Keratinocyte (primary cell): ENCODE results near the gene EYA3. TPM values are rescaled to one million over a fixed set of nuclear protein-coding genes. Genes with fewer than 3 reads are reported as not detected.

ENCODE experiments used
- DNase-seq: peaks from one replicate; pipeline ENCODE4 v3.0.0-alpha.2; 2011; ENCODE audit warnings: low read depth, missing footprints, low spot score
- FAIRE-seq: peaks from 2 replicates; lab custom pipeline; 2011; peaks lifted over from hg19 to GRCh38; lab: Jason Lieb, UNC
- H2AFZ ChIP-seq: 2 replicates; pipeline ENCODE4 v1.6.0; 2012; ENCODE audit warnings: low read length, control low read depth, inconsistent platforms; ENCODE audit not compliant: control insufficient read depth
- H3K27ac ChIP-seq: 2 replicates; pipeline ENCODE4 v1.5.1; 2011; ENCODE audit warnings: low read length; ENCODE audit not compliant: control insufficient read depth, insufficient read depth
- H3K27me3 ChIP-seq: 3 replicates; pipeline ENCODE4 v1.6.0; 2011; ENCODE audit warnings: low read length; ENCODE audit not compliant: control insufficient read depth, insufficient read depth; ENCODE audit errors: extremely low read depth
- H3K36me3 ChIP-seq, 2 experiments: 2 replicates in 1 of 2; 3 replicates in 1 of 2; pipeline ENCODE4 v1.5.1; 2011; ENCODE audit warnings: low read length in 2 of 2, mild to moderate bottlenecking in 1 of 2; ENCODE audit not compliant: control insufficient read depth in 2 of 2, insufficient read depth in 2 of 2; ENCODE audit errors: extremely low read depth in 1 of 2
- H3K4me1 ChIP-seq: 3 replicates; pipeline ENCODE4 v1.5.1; 2011; ENCODE audit warnings: low read length; ENCODE audit not compliant: control insufficient read depth, insufficient read depth; ENCODE audit errors: extremely low read depth
- H3K4me2 ChIP-seq: 3 replicates; pipeline ENCODE4 v1.6.0; 2011; ENCODE audit warnings: low read depth, low read length; ENCODE audit not compliant: control insufficient read depth, insufficient read depth; ENCODE audit errors: extremely low read depth
- H3K4me3 ChIP-seq, 3 experiments: fragments of 200-600 bp in 1 of 3; sonication (generic) in 1 of 3; 2 replicates in 2 of 3; 3 replicates in 1 of 3; pipeline ENCODE4 v1.5.1; 2011 to 2016; ENCODE audit warnings: low read length in 3 of 3, mild to moderate bottlenecking in 3 of 3, control low read depth in 2 of 3, inconsistent platforms in 1 of 3, low read depth in 1 of 3, mixed read lengths in 1 of 3, mixed run types in 1 of 3, moderate library complexity in 1 of 3; ENCODE audit not compliant: control insufficient read depth in 2 of 3, insufficient read depth in 2 of 3; ENCODE audit errors: extremely low read depth in 1 of 3
- H3K79me2 ChIP-seq: 2 replicates; pipeline ENCODE4 v1.6.0; 2012; ENCODE audit warnings: low read length; ENCODE audit not compliant: control insufficient read depth, insufficient read depth
- H3K9ac ChIP-seq: 3 replicates; pipeline ENCODE4 v1.6.0; 2011; ENCODE audit warnings: low read length; ENCODE audit not compliant: control insufficient read depth, insufficient read depth; ENCODE audit errors: extremely low read depth
- H3K9me1 ChIP-seq: 3 replicates; pipeline ENCODE4 v1.6.0; 2011; ENCODE audit warnings: low read length; ENCODE audit not compliant: control insufficient read depth, insufficient read depth; ENCODE audit errors: extremely low read depth
- H3K9me3 ChIP-seq: 2 replicates; pipeline ENCODE4 v1.5.1; 2012; ENCODE audit warnings: low read depth, low read length; ENCODE audit not compliant: control insufficient read depth
- H4K20me1 ChIP-seq: 3 replicates; pipeline ENCODE4 v1.6.0; 2011; ENCODE audit warnings: low read length; ENCODE audit not compliant: control insufficient read depth, insufficient read depth; ENCODE audit errors: extremely low read depth
- CTCF ChIP-seq, 3 experiments: IDR thresholded peaks in 1 of 3; conservative IDR thresholded peaks in 1 of 3; optimal IDR thresholded peaks in 1 of 3; 2 replicates in 2 of 3; 3 replicates in 1 of 3; pipeline versions ENCODE3 to v1.5.1; 2011; ENCODE audit warnings: low read length in 3 of 3, mild to moderate bottlenecking in 3 of 3, moderate library complexity in 2 of 3, control low read depth in 1 of 3, inconsistent platforms in 1 of 3; ENCODE audit not compliant: insufficient read depth in 2 of 3; ENCODE audit errors: extremely low read depth in 1 of 3
- EZH2 ChIP-seq: IDR thresholded peaks from one replicate; pipeline ENCODE4 v1.6.1; 2012; ENCODE audit warnings: inconsistent platforms, mild to moderate bottlenecking, low read length, moderate library complexity
- dilution Hi-C: fragments of 300-500 bp; cut with MboI; formaldehyde crosslinking; loops from one replicate; pipeline ENCODE4 v1.7.0; 2020; ENCODE audit warnings: low sequenced_read_pairs; ENCODE audit not compliant: extremely low pct_ligation_motif_present
- polyA plus RNA-seq, 5 experiments: library from polyadenylated mRNA; depleted of rRNA in 3 of 5; stranded (reverse) in 3 of 5; stranded (forward) in 1 of 5; unstranded in 1 of 5; fragments of >200 nt; gene quantifications; 1 replicate in 1 of 5; 2 replicates in 3 of 5; 3 replicates in 1 of 5; pipeline versions ENCODE4 v1.2.1 to v1.2.3, GENCODE V29; 2011 to 2012; ENCODE audit warnings: missing spikeins in 2 of 5, low read depth in 1 of 5, low replicate concordance in 1 of 5

Gene EYA3
- polyA plus RNA-seq, 1 donor (not counting 4 experiments of a cell fraction or from before 2014, with no cell fraction given), result 17.6 TPM

DNA sequence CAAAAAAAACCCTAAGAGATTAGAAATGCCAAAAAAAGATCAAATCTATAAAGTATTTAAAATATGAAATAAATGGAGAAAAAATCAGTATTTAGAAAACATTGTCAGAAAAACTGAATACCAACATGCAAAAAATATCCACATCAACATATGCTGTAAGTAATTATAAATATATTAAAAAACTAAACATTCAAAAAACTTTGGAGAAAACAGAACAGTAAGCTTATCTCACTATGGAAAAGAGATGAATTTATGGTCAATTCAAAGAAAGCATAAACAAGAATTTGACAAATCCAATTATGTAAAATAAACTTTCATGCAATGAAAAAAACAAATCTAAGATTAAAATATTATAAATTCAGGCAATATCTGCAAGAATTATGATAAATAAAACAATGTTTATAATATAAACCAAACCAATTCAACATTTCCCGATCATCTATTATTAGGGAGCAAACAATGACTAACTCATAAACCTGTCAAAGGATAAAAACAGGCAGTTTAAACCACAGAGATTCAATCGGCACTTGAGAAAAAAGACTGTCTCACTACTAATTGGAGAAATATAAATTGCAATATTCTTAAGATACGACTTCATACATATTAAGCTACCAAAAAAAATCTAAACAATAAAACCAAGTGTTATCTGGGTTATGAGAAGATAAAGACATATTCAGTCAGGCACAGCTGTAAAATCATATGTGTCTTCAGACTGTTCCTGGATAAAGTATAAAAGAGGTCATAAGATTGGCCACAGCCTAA is 21.8 kb downstream of the EYA3 start:
- dilution Hi-C loops, result no loop called here
- no peak overlapping the region for H2AFZ ChIP-seq
- no peak for TF ChIP-seq CTCF (optimal IDR thresholded peaks at IDR 0.05 in 1 of 3, IDR thresholded peaks at IDR 0.05 in 1 of 3, conservative IDR thresholded peaks at IDR 0.05 in 1 of 3; ENCODE audit: extremely low read depth in 1 of 3, insufficient read depth in 2 of 3, low read length in 3 of 3)
- no peaks in the 10 kb centered on the region for H3K36me3 ChIP-seq
- peak overlapping the region; percentile 9 for H3K9ac ChIP-seq
- H3K4me1 ChIP-seq, result peaks cover 38% of the 10 kb centered on the region
- no peaks in the 10 kb centered on the region for H3K27me3 ChIP-seq
- no peaks in the 10 kb centered on the region for H3K9me3 ChIP-seq
- H3K4me3 ChIP-seq, result no peak overlapping the region
- peak overlapping the region; percentile 60 for H3K4me2 ChIP-seq
- FAIRE-seq (no peak), DNase-seq (no peak)
- H3K79me2 ChIP-seq, result peaks cover 56% of the 10 kb centered on the region
- H3K9me1 ChIP-seq, result no peaks in the 10 kb centered on the region
- H4K20me1 ChIP-seq, result no peaks in the 10 kb centered on the region
- peak overlapping the region; percentile 62 for H3K27ac ChIP-seq

DNA sequence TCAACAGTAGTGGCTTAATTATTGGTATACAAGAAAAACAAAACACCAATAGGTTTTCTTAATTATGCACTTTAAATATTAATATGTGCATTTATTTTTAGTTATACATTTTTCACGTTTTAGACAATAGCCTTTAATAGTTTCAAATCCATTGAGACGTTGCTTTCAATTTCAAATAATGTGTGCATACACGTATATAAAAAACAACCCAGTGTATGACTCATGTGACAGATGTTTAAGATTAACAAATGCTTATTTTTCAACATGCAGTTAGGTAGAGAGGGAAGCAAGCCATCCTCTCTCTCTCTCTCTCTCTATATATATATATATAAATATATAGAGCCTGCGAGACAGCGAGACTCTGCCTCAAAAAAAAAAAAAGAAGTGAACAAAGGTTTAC is 24.3 kb downstream of the EYA3 start:
- peaks cover 49% of the 10 kb centered on the region for H3K79me2 ChIP-seq
- no peak for FAIRE-seq
- peak overlapping the region; percentile 74 for H3K4me2 ChIP-seq

More for the DNA sequence above, 24.3 kb downstream of the EYA3 start:
- Histone ChIP-seq H4K20me1 (no peaks in the 10 kb centered on the region), H3K9ac (no peak overlapping the region), H3K27ac (peak overlapping the region; percentile 55), H3K36me3 (no peaks in the 10 kb centered on the region), H3K9me1 (no peaks in the 10 kb centered on the region), H3K4me1 (peaks cover 38% of the 10 kb centered on the region), H3K27me3 (no peaks in the 10 kb centered on the region), H3K4me3 (peak overlapping the region in 1 of 3 experiments; percentile 36), H2AFZ (no peak overlapping the region), H3K9me3 (no peaks in the 10 kb centered on the region)
- TF ChIP-seq EZH2 (no peak), CTCF (optimal IDR thresholded peaks at IDR 0.05 in 1 of 3, IDR thresholded peaks at IDR 0.05 in 1 of 3, conservative IDR thresholded peaks at IDR 0.05 in 1 of 3; ENCODE audit: extremely low read depth in 1 of 3, insufficient read depth in 2 of 3, low read length in 3 of 3) (no peak)
- dilution Hi-C loops, result no loop called here
- DNase-seq, result no peak
